Activated CD4-positive, CD25-positive, alpha-beta regulatory T cell treated with anti-CD3 and anti-CD28 coated beads, Interleukin-2, amount 50 U/mL, for 72 hours (primary cell): ENCODE data around the gene ANO10.
"Not testable (repeated sequence)": the region's sequence is repeated elsewhere in the genome, so short reads cannot be mapped to it uniquely, and the experiment has no call there.

Experiments
- DNase-seq: peaks from one replicate; pipeline ENCODE4 v3.0.0; 2021

Gene ANO10

DNA sequence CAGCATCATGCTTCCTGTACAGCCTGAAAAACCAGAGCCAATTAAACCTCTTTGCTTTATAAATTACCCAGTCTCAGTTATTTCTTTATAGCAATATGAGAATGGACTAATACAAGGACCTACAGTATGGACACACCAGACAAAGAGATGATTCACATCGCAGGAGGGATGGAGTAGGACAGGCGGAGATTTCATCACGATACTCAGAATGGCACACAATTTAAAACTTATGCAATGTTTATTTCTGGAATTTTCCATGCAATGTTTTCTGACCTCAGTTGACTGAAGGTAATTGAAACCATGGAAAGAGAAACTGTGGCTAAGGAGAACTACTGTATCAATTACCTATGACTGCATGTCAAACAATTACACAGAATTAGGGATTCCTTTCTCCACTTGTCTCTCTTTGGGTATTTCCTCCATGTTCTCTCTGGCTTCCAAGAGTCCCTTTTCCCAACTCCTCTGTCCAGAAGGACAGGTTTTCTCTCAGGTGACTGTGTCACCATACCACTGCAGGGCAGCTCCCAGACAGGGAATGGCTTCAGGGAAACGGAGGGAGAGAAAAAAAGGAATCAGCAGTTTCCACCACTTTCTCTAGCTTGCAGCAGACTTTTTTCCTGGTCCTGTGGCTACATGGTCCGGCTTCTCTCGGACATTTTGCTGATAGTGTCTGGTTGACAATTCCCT is 3.0 kb upstream of the ANO10 start:
- no peak for DNase-seq

DNA sequence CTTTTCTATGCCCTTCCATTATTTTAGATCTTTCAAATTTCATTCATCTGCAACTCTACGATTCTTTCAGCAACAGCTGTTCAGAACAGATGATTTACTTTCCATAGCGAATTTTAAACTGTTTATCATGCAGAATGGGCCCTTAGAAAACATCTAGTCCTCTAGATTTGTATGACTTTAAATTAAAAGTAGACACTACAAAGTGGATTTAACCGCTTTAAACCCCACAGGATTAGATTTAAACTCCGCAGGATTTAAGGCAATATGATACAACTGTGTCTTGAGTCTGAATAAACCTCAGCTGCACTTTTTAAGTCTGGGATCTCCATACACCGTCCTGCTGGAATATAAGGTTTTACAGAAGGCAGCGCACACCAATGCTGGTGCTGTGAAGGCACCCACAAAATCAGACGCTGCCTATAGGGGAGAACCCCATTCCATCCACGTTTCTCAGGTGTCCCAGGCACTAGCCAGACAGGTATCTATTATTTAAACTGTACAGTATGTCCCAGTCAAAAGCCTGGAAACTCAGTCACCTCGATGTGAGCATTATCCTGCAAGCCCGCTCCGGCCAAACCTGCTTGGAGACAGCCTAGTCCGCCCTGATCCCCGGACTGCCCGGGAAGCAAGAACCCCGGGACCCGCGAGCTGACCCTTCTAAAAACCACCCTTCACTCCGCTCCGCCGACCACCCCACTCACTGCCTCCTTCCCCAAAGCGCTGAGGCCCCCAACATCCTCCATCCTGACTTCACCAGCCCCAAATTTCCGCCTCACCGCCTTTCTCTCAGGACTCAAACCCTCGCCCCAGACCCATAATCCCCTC is 768 bp downstream of the ANO10 start:
- DNase-seq: no peak

- no peak for DNase-seq
Measured at GRCh38 chr3:43619588-43619987, 2.2 kb downstream of the ANO10 start.

- no peak for DNase-seq
Measured at GRCh38 chr3:43618142-43618541, 3.7 kb downstream of the ANO10 start.

DNA sequence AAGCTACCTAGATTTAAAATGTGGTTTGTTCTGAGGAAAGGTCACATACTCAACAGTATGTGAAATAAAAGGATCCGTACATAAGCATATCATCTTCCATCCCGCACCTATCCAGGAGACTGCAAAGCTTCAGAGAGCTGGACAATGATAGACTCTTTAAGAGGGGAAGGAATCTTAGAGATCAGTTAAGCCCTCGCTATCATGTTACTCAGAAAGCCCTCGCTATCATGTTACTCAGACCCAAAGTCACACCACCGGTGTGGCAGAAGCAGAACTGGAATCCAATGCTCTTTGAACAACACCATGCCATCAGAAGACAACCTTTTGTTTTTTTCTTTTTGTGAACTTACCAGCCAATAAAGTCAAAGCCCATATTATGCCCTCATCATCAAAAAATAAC is 5.8 kb downstream of the ANO10 start:
- no peak for DNase-seq

- DNase-seq: no peak
Measured at GRCh38 chr3:43615133-43615532, 6.7 kb downstream of the ANO10 start.

DNA sequence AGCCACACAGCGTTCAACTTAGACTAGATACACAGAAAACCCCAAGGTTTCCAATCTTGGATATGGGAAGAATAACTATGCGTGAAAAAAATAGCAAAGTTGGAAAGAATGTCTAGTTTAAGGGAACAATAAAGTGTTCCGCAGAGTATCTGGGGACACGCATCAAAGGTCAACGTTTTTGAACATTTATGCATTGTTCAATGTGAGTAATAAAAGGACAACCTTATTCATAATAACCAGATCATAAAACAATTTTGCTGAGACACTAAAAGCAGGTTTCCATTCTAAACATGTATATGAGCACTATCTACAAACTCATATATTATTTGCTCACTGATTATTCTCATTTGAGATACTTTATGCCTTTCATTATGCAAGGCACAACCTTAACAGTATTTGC is 7.8 kb downstream of the ANO10 start:
- no peak for DNase-seq

- no peak for DNase-seq
Measured at GRCh38 chr3:43612419-43612818, 9.4 kb downstream of the ANO10 start.

DNA sequence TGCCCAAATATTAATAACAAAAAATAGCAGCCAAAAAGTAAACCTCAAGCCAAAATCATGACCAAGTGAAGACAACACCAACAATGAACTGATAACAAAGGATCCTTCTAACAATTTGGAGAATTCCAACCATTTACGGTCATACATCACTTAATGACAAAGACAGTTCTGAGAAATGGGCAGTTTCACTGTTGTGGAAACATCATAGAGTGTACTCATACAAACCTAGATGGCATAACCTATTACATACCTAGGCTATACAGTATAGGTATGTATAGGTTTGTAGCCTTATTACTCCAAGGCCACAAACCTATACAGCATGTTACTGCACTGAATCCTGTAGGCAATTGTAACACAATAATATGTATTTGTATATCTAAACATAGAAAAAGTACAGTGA is 12.4 kb downstream of the ANO10 start:
- no peak for DNase-seq

- DNase-seq: no peak
Measured at GRCh38 chr3:43608751-43609150, 13.1 kb downstream of the ANO10 start.

DNA sequence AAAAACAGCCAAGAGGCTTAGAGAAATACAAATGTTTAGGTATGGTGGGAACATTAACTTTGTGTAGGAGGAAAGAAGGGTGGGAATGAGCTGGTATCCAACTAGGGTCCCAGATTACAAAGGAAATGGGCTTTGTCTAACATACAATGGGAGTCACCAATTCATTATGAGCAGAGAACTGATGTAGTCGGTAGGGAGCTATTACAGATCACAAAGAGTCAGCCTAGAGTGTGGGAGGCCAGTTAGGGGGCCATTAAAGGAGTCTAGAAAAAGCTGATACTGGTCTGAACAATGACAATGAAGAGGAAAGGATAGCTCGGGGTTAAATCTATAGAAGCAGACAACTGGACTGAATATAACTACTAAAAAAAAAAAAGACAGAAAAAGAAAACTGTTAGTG is 15.5 kb downstream of the ANO10 start:
- no peak for DNase-seq

DNA sequence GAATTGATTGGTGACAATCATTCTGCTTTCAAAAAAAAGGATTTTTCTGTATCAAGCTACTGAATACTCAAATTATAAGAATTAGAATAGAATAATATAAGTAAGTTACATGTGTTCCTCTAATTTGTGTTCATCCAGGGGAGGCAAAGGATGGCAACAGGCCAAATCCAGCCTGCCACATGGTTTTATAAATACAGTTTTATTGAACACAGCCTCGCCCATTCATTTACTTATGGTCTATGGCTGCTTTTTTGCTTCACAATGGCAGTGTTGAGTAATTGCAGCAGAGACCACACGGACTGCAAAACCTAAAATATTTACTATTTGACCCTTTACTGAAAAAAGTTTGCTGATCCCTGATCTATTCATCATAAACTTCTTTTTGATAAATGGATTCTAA is 21.9 kb downstream of the ANO10 start:
- DNase-seq: not testable (repeated sequence)

- DNase-seq: no peak
Measured at GRCh38 chr3:43597961-43598360, 23.9 kb downstream of the ANO10 start.

DNA sequence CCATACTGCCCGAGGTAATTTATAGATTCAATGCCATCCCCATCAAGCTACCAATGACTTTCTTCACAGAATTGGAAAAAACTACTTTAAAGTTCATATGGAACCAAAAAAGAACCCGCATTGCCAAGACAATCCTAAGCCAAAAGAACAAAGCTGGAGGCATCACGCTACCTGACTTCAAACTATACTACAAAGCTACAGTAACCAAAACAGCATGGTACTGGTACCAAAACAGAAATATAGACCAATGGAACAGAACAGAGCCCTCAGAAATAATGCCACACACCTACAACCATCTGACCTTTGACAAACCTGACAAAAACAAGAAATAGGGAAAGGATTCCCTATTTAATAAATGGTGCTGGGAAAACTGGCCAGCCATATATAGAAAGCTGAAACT is 25.6 kb downstream of the ANO10 start:
- DNase-seq: not testable (repeated sequence)

DNA sequence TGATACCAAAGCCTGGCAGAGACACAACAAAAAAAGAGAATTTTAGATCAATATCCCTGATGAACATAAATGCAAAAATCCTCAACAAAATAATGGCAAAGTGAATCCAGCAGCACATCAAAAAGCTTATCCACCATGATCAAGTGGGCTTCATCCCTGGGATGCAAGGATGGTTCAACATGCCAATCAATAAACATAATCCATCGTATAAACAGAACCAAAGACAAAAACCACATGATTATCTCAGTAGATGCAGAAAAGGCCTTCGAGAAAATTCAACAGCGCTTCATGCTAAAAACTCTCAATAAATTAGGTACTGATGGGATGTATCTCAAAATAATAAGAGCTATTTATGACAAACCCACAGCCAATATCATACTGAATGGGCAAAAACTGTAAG is 26.5 kb downstream of the ANO10 start:
- not testable (repeated sequence) for DNase-seq

DNA sequence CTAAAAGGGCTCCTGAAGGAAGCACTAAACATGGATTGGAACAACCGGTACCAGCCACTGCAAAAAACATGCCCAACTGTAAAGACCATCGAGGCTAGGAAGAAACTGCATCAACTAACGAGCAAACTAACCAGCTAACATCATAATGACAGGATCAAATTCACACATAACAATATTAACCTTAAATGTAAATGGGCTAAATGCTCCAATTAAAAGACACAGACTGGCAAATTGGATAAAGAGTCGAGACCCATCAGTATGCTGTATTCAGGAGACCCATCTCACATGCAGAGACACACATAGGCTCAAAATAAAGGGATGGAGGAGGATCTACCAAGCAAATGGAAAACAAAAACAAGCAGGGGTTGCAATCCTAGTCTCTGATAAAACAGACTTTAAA is 28.2 kb downstream of the ANO10 start:
- DNase-seq: not testable (repeated sequence)

DNA sequence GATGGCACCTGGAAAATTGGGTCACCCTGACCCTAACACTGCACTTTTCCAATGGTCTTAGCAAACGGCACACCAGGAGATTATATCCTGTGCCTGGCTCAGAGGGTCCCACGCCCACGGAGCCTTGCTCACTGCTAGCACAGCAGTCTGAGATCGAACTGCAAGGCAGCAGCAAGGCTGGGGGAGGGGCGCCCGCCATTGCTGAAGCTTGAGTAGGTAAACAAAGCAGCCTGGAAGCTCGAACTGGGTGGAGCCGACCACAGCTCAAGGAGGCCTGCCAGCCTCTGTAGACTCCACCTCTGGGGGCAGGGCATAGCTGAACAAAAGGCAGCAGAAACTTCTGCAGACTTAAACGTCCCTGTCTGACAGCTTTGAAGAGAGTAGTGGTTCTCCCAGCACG is 29.9 kb downstream of the ANO10 start:
- DNase-seq: not testable (repeated sequence)

DNA sequence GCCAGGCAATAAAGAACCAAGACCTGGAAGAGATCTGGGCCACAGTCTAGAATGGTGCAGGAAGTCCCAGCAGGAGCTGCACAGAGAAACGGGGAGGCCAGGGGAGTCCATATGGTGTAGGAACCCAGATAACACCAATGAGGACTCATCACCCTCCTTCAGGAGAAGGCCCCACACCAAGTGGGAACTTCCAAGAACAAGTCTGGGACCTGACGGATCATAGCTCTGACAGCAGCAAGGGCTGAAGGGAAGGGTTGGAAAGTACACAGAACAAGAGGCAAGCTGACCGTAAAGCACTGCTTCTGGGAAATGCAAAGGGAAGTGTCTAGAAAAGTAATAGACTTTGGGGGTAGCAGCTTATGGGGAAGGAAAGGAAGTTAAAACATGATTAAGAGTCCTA is 34.5 kb downstream of the ANO10 start:
- no peak for DNase-seq

DNA sequence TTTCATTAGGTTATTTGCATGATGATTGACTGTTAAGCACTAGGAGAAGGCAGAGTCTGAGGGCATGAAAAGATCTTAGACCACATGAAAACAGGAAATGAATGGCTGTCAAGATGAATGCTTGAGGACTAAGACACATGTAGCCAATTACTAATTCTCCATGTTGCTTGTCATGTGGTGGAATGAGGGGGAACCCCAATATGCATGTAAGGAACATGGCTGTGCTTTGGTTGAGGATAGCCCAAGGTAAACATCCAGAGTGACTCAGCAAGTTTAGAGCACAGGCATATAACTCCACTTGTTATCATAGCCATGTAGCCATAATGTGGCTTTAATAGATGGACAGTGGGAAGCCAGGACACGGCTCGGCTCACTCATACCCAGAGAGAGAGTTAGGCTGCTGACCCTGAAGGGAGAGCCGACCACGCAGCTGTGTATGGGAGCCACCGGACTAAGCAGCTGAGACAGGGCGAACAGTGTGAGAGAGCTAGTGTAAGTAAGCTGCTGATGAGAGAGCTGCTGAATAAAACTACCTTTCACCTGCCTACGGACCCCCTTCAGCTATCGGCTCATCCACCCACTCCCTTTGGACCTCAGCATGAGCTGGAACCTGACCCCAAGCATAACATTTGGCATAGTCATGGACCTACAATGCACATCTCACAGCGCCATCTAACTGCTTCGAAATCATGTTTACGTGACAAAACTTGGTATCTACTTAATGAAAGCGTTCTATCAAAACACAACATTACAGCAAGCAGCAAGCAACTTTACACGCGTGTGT is 37.6 kb downstream of the ANO10 start:
- no peak for DNase-seq

DNA sequence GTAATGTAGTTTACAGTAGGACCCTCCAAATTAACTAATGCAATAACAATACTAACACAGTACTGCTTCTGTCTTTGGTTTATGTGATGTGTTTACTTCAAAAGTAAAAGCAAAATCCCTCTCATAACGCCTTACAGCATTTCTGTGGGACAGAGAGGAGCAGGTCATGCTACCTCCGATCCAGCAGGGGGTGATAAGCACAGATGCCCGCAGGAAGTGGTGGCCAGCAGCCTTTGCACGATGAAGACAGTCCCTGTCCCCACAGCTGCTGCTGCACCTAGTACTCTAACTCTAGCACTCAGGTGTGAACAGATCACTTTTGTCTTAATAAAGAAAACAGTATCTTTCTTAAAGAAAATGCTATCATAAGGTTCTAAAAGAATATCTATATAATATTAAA is 38.3 kb downstream of the ANO10 start:
- DNase-seq: no peak

GRCh38 chr3:43582866-43583265 is 38.9 kb downstream of the ANO10 start:
- no peak for DNase-seq

GRCh38 chr3:43581343-43581742 is 40.5 kb downstream of the ANO10 start:
- no peak for DNase-seq

DNA sequence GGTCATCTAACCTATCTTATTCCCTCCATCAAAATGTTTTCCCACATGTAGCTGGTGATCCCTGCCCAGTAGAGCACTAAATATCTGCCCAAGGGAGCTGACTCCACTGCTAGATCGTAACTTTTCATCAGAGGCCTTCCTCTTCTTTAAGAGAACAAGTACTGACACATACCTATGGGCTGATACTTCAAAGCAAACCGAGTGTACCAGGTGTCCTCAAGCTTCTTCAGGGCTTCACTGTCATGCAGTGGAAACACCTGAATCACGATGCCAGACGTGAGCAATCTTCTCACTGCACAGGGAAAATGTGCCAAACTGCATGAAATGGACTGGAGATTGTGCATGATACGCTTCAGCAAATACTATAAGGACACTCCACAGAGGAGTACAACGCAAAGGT is 41.6 kb downstream of the ANO10 start:
- no peak for DNase-seq

DNA sequence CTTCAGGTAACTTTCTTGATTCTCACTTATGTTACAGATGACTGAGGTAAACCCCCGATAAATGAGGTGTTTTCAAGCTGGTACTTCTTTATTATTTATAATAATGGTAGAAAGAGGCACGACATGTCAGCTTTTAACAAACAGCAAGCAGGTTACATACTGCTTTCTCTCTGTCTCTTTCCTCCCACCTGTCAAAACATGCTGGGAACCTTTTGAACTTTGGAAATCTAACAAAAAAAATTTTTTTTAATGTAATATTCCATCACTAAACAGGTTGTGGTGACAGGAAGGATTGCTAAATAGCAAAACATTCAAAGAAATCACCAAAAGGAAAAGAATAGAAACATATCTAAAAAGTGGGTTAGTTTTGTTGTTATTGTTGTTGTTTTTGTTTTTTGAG is 48.2 kb downstream of the ANO10 start:
- no peak for DNase-seq
